Spleen (tissue), 7 donors: ENCODE results near the gene SLC29A1.

Experiments
- POLR2A ChIP-seq, 3 donors: fragments of 450-650 bp; IDR thresholded peaks; one replicate each; pipeline ENCODE4 v1.5.1; 2017; ENCODE audit warnings: antibody characterized with exemption in 3 of 3, mild to moderate bottlenecking in 1 of 3
- TF ChIP-seq, protein P1 (sequence below), 11 experiments: fragments of 200-600 bp in 7 of 11; fragments of 450-650 bp in 4 of 11; sonication (generic) in 4 of 11; IDR thresholded peaks in 8 of 11; conservative IDR thresholded peaks in 3 of 11; 1 replicate in 7 of 11; 2 replicates in 4 of 11; pipeline versions ENCODE4 v1.4.0 to v1.8.0; 2016 to 2021; ENCODE audit warnings: antibody characterized with exemption in 11 of 11, inconsistent platforms in 4 of 11, mild to moderate bottlenecking in 1 of 11
- donor health status: DM: no; HTN: no; CAD: no; lungs with moderate emphysema.
- donor health status: DM: no; HTN: no; CAD: no.
- donor health status: DM: no; HTN: no; CAD: no.

DNA sequence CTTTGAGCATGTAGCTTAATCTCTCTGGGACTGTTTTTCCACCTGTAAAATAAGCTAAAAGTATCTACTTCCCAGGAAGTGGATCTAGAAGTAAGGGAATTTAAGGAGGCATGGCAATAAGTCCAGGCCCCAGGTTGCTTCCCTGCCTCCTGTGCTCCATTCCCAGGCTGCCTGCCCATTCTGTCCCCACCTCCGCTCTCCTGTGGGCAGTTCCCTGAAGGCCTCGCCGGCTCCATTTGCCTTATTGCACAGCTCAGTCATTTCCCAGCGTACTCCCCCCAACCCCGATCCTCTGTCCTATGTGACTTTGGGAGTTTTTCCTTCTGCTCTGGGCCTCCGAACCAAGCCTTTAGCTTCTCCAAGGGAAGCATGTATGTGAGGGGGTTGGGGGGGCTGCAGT lies 4.6 kb downstream of the SLC29A1 start:
- no peak for TF ChIP-seq POLR2A (IDR thresholded peaks at IDR 0.05)
- TF ChIP-seq, protein P1, sequence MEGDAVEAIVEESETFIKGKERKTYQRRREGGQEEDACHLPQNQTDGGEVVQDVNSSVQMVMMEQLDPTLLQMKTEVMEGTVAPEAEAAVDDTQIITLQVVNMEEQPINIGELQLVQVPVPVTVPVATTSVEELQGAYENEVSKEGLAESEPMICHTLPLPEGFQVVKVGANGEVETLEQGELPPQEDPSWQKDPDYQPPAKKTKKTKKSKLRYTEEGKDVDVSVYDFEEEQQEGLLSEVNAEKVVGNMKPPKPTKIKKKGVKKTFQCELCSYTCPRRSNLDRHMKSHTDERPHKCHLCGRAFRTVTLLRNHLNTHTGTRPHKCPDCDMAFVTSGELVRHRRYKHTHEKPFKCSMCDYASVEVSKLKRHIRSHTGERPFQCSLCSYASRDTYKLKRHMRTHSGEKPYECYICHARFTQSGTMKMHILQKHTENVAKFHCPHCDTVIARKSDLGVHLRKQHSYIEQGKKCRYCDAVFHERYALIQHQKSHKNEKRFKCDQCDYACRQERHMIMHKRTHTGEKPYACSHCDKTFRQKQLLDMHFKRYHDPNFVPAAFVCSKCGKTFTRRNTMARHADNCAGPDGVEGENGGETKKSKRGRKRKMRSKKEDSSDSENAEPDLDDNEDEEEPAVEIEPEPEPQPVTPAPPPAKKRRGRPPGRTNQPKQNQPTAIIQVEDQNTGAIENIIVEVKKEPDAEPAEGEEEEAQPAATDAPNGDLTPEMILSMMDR (IDR thresholded peaks at IDR 0.05 in 8 of 11, conservative IDR thresholded peaks at IDR 0.05 in 3 of 11) = no peak
